GM12875 (cell line): ENCODE measurements around the gene CNPY4.

Source experiments
- H3K4me3 ChIP-seq: one replicate; pipeline ENCODE4 v1.5.1; 2011; ENCODE audit warnings: low read depth, low read length, control low read depth
- CTCF ChIP-seq: IDR thresholded peaks from 2 replicates; pipeline ENCODE4 v1.5.1; 2011; ENCODE audit warnings: low read depth, mild to moderate bottlenecking, control low read depth, inconsistent platforms, low read length, moderate library complexity, borderline replicate concordance; ENCODE audit not compliant: insufficient read depth

The CNPY4 gene

DNA sequence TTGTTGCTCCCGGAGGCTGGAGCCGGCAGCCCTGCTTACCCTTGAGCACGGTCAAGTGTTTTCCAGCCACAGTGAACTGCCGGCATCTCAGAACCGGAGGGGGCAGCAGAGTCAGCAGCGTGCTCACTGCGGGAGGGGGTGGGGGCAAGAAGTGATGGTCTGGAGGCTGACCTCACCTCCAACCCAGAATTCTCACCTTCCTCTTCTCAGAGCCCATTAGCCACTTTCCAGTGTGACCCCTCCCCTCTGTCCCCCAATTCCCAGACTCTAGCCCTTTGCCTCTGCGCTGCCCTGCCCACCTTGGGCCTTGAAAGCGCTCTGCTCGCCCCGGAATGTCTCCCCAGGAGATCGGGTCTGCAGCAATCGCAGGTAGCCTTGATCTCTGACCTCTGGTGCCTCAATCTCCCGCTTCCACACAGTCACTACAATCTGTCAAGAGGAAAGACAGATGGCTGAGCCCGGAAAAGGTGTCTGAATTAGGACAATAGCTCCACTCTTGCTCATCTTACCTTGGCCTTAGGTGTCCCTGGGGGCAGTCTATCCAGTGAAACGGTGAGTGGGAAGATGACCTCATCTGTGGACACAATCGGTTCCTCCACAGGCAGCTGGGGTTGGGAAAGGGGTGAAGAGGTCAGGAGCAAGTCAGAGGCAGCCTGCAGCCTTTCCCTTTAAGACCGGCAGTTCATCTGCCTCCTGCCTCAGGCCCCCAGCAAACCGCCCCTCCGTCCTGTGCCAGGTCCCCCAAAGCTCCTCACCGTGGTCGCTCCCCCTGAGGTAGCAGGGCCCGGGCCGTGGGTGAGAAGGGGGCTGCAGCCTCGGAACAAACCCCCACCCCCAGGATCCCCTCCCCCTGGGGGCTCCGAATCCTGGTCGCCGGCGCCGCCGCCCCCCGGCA is 38.1 kb downstream of the CNPY4 start:
- peak overlapping the region; percentile 78 for H3K4me3 ChIP-seq
- TF ChIP-seq CTCF, result peak; percentile 23; the same call in 1 of the 2 replicates

DNA sequence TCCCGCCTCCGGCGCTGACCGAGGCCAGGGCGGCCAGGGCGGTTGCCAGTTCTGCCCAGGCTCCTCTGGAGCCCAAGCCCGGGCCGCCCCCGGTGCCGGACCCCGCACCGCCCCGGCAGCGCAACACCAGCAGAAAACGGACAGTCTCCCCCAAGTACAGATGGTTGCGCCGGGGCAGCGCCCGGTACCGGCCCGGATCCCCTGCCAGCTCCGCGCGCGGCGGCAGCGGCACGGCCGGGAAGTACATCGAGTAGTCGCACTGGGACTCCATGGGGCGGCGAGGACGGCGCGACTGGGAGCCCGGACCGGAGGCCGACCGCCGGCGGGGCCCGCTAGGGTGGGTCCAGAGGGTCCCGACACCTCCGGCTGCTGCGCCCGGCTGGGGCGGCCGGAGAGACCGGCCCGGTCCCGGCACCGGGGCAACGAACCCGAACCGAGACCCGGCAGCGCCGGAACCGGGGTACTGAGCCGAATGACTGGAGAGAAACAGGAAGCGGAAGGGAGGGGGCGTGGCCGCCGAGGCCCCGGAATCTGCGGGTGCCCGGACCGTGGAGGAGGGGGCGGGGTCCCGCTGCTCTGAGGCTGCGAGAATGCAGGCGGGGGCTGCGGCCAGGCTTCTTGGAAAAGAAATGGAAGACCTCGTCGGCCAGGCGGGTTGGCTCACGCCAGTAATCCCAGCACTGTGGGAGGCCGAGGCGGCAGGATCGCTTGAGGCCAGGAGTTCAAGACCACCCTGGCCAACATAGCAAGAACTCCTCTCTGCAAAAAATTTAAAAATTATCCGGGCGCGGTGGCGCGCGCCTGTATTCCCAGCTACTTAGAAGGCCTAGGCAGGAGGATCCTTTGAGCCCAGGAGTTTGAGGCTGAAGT is 39.0 kb downstream of the CNPY4 start, which contains the start of gene TRAPPC14:
TSS of gene TRAPPC14 (minus strand) at position 495 of the 870 bp plus-strand sequence. CDS start at position 271, 224 bp downstream.
- peak within 1 kb of the TSS; percentile 78 for H3K4me3 ChIP-seq
- no peak for TF ChIP-seq CTCF

GRCh38 chr7:100159099-100159623 is 39.7 kb downstream of the CNPY4 start:
- H3K4me3 ChIP-seq, result peak overlapping the region; percentile 78
- peak; percentile 19; the same call in 1 of the 2 replicates for TF ChIP-seq CTCF

- TF ChIP-seq CTCF, result no peak
- no peak overlapping the region for H3K4me3 ChIP-seq
These were observed 40.6 kb downstream of the CNPY4 start for GRCh38 chr7:100160067-100160466.

GRCh38 chr7:100163006-100163531 is 43.6 kb downstream of the CNPY4 start:
- H3K4me3 ChIP-seq, result no peak overlapping the region
- TF ChIP-seq CTCF, result no peak

- no peak for TF ChIP-seq CTCF
These were observed 44.4 kb downstream of the CNPY4 start for GRCh38 chr7:100163871-100164270.

More at GRCh38 chr7:100163871-100164270, 44.4 kb downstream of the CNPY4 start:
- H3K4me3 ChIP-seq, result no peak overlapping the region
